Activated naive CD4-positive, alpha-beta T cell treated with anti-CD3 and anti-CD28 coated beads, Interleukin-2, amount 10 ng/mL, durations not matched to agents 7 days and 5 days (primary cell): ENCODE measurements around the gene ECT2L.

ENCODE experiments used
- CTCF ChIA-PET: fragments of 350-600 bp; sonication (Branson Sonifier 250); formaldehyde crosslinking; loops from one replicate; lab custom pipeline; 2021; ENCODE audit warnings: antibody characterized with exemption; lab: Charles Lee
- DNase-seq: peaks from one replicate; pipeline ENCODE4 v3.0.0-alpha.2; 2020
- H3K27ac Mint-ChIP-seq: one replicate; pipeline ENCODE4 v1.8.0; 2021; ENCODE audit warnings: mild to moderate bottlenecking, moderate library complexity, mixed read lengths
- H3K27me3 Mint-ChIP-seq: one replicate; pipeline ENCODE4 v1.8.0; 2021; ENCODE audit warnings: mild to moderate bottlenecking, mixed read lengths
- H3K36me3 Mint-ChIP-seq: one replicate; pipeline ENCODE4 v1.8.0; 2021; ENCODE audit warnings: mixed read lengths
- H3K4me1 Mint-ChIP-seq: one replicate; pipeline ENCODE4 v1.8.0; 2021; ENCODE audit warnings: mixed read lengths
- H3K4me3 Mint-ChIP-seq: one replicate; pipeline ENCODE4 v1.8.0; 2021; ENCODE audit warnings: mild to moderate bottlenecking, moderate library complexity, mixed read lengths
- H3K9me3 Mint-ChIP-seq: one replicate; pipeline ENCODE4 v1.8.0; 2021; ENCODE audit warnings: mixed read lengths

The ECT2L gene

DNA sequence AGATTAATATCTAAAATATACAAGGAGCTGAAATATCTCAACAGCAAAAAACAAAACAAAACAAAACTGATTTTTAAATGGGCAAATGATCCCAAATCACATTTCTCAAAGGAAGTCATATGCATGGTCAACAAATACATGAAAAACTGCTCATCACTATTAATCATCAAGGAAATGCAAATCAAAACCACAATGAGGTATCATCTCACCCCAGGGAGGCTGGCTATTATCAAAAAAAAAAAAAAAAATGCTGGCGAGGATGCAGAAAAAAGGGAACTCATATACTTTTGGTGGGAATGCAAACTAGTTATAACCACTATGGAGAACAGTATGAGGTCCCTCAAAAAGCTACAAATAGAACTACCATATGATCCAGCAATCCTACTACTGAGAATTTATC is 157.6 kb downstream of the ECT2L start:
- no peak overlapping the region for H3K4me3 Mint-ChIP-seq
- H3K27ac Mint-ChIP-seq = no peak overlapping the region
- peaks cover 3% of the 10 kb centered on the region for H3K36me3 Mint-ChIP-seq
- no peaks in the 10 kb centered on the region for H3K27me3 Mint-ChIP-seq
- DNase-seq = no peak
- peaks cover 24% of the 10 kb centered on the region for H3K4me1 Mint-ChIP-seq
- no peaks in the 10 kb centered on the region for H3K9me3 Mint-ChIP-seq
- CTCF ChIA-PET = no interaction called here
